T1000 (cell line): ENCODE measurements around the gene DIS3L2.
"Not testable (repeated sequence)": the region's sequence is repeated elsewhere in the genome, so short reads cannot be mapped to it uniquely, and the experiment has no call there.

Experiments used
- DNase-seq: peaks from one replicate; lab custom pipeline; 2025; ENCODE audit warnings: mixed read lengths; lab: John Stamatoyannopoulos, UW

DIS3L2 gene

DNA sequence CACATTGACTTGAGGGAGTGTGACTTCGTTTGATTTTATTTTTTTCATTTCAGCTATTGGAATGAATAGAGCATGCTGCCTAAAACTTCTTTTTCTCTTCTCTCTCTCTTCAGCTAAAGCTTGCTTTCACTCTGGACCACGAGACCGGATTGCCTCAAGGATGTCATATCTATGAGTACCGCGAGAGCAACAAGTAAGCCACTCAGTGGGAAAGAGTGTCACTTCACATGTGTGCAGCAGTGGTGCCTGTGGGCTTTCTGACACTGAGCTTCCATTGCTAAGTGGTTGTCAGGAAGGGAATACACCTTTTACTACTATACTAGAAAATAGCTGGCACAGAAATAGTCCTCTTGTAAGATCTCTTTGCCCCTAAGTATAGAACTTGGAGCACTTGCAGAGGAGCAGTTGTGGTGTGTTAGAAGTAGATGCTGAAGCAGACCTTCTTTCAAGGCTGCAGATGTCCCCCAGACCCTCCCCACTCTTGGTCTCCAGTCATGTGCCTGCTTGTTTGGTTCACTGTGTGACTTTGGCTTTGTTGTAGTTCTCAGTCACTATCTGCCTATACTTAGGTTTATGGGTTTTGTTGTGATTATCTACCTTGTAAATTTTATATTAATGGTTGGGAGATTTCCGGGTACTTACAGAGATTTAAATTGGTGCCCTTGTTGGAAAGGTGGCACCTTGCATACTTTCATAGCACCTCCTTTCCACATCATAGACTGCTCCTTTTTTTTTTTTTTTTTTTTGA lies 338.6 kb downstream of the DIS3L2 start:
- DNase-seq = no peak

DNA sequence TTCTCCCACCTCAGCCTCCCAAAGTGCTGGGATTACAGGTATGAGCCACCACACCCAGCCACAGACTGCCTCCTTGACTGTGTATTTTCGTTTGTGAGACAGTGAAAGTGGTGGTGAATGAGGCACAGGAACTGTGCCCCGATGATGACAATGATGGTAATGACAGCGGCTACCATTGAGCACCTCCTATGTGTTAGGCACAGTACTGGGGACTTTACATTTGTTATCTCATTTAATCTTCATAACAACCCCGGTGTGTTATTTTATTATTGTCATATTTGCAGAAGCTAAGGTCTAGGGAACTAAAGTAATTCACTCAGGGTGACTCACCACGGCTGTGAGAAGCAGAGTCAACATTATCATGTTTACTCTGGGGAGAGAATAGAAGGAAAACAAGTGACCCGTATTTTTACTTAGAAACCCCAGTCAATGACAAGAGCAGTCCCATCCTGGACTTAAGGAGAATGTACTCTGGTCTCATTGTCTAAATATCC lies 339.4 kb downstream of the DIS3L2 start:
- DNase-seq = no peak

DNA sequence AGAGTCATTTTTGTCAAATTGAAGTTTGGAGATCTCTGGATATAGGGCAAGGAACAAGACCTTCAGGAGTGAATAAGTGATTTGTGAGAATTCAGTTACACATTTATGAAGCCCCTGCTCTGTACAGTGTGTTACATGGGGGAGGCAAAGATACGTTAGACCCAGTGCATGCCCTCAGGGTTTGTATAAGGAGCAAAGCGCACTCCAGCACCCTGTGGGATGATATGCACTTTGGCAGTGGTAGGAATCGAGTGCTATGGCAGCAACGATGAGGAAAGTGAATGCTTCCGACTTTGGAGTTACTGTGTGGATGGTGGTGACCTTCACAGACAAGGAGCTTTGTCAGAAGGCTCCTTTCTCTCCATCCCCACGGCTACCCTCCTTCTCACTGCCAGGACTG lies 342.7 kb downstream of the DIS3L2 start:
- DNase-seq = no peak

DNA sequence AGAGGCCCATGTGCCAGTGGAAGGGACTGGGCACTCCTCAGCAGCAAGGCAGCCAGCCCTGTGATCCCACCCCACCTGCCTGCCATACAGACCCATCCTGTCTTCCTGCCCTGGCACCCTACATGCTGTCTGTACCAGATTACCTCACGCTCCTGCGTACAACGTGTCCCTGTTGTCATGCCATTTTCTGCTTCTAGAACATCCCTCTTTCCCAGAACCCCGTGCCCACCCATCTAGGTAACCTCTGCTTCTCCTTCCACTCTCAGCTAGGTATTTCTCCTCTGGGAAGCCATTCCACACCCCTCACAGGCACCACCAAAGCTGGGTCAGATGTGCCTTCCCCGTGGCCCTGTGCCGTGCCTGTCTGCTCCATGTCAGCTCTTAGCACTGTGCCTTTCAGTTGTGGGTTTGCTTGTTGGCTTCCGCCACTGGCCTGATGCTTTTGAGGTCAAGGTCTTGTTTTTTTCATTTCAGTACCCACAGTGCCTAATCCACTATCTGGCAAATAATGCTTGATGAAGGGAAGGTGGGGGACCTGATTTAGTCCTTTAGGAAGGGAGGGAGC lies 345.3 kb downstream of the DIS3L2 start:
- no peak for DNase-seq

DNA sequence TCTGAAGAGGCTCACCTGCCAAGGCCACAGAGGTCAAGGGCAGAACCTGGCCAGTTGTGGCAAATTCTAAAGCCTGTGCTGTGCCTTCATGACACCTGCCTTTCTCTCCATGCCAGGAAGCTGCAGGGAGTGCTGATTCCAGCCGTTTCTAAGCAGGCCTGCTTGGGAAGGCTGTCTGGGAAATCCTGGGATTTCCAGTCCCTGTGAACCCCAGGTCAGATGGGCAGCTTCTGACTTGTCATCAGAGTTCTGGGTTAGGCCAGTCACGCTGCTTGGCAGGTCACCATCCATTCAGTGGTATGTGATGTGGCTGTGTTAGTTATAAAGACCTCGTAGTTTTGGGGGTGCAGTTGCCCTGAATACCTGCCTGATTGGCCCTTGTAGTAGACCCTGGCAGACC lies 346.3 kb downstream of the DIS3L2 start:
- DNase-seq = no peak

DNA sequence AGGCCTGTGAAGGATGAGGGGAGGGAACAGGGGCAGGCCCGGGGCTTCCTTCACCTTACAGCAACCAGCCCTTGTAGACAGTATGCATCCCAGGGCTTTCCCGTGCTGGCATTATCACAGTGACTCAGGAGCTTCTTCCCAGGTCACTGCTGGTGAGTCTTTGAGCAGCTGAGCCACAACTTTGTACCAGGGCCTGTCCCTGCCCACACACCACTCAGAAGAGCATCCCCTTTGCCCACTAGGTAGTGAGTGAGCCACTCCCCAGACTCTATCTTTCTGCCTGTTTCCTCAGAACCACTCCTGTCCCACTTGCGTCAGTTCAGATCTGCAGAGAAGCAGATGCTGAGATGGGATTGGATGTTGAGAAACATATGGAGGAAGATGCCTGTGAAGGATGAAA lies 347.5 kb downstream of the DIS3L2 start:
- DNase-seq = no peak

DNA sequence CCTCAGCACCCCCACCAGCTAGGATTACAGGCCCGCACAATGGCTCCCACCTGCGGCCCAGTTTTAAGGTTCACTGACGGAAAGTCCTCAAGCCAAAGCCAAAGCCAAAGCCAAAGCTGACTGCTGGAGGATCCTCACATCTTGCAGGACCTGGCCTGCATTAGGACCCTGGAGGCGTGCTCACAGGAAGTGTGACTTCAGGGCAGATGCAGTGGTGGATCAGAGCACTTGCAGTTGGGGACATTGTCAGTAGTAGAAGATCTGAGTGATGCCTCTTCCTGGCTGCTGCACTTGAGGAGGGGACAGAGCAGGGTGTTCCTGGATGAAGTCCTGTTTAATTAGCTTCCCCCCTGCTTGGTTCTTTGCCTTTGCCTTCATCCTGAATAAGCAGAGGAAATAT lies 348.1 kb downstream of the DIS3L2 start:
- DNase-seq = no peak

DNA sequence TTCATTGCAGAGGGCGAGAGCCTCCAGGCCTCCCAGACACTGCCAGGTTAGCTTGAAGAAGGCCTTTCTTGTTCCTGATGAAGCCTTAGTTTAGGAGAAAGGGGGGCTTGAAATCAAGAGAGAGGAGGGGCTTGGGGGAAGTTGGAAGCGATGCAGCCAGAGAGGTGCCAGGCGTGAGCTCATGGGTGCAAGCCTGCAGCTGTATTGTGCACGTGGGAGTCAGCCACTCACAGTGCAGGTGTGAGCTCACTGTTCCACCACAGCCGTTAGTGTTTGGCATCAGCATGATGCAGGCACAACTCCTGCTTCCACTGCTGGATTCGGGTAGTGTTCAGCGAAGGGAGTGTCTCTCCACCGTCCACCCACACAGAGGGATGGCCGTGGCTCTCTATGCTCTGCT lies 348.6 kb downstream of the DIS3L2 start:
- no peak for DNase-seq

DNA sequence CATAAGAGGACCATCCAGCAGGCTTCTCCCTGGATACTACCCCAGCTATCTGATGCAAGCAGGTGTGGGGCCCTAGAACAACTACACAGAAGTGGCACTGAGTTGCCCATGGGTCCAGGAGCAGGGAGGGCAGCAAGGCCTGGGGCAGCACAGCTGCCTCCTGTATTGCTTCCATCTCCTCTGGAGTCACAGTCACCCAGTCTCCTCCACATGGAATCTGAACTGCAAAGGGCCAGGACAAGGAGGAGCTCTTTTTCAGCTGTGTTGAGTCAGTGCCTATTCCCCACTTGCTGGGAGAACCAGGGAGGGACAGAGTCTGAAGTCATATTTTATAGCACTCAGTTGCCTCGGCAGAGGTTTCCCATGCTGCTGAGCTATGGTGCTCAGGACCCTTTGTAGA lies 349.2 kb downstream of the DIS3L2 start:
- DNase-seq = no peak

DNA sequence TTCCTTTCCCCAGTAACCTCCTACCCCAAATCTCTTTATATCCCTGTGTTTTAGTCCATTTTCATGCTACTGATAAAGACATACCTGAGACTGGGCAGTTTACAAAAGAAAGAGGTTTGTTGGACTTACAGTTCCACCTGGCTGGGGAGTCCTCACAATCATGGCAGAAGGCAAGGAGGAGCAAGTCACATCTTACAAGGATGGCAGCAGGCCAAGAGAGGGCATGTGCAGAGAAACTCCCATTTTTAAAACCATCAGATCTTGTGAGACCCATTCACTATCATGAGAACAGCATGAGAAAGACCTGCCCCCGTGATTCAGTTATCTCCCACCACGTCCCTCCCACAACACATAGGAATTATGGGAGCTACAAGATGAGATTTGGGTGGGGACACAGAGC lies 352.1 kb downstream of the DIS3L2 start:
- not testable (repeated sequence) for DNase-seq

DNA sequence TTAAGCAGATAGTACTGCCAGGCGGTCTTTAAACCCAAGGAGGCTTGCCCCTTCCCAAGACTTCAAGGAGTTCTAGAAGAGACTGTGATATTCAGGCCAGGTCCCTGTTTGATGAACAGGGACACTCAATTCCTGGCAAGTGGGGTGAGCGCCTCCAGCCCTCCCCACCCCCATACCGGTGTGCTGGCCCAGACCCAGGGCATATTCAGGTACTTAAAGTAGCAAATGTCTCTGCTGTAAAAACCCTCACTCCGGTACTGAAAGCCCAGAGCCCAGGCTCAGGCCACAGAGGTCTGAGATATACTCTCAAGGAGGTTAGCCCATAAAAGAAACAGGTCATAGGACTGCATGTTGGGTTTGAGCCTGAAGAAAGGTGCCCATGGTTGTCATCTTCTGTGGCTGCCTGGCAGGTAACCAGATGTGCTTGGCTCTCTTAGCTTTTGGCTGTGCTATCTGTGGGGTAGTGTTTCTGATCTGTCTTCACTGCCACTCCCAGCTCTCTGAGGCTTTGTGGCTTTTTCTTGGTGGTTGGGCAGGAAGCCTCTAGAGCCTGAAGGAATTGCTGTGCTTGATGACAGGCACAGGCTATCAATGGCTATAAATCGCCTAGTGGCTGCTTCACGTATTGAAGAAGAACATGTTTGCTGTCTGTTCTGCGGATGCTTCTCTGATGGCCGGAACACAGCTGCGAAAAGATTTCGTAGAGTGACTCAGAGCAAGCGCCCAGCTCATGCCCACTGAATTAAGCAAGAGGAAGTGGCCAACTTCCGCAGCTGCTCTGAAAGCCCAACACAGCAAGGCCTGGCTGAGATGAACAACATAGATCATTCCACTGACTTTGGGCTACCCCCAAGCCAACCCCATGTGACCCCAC lies 353.8 kb downstream of the DIS3L2 start:
- no peak for DNase-seq

DNA sequence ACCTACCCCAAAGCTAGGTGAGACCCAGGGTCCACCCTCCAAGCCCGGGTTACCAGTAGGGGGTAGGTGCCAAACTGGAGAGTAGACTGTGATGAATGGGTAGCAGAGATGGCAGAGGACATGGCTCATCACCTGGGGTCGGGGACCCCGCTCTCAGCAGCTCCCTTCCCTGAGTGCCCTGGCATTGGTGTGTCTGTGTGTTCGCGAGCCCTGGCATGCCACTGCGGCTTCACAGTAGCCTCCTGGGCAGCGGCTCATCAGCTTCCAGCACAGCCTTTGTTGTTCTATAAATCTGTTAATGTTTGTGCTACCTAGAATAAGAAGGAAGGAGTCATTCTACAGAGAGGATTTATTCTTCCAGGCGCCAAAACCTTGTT lies 354.4 kb downstream of the DIS3L2 start:
- DNase-seq = no peak

DNA sequence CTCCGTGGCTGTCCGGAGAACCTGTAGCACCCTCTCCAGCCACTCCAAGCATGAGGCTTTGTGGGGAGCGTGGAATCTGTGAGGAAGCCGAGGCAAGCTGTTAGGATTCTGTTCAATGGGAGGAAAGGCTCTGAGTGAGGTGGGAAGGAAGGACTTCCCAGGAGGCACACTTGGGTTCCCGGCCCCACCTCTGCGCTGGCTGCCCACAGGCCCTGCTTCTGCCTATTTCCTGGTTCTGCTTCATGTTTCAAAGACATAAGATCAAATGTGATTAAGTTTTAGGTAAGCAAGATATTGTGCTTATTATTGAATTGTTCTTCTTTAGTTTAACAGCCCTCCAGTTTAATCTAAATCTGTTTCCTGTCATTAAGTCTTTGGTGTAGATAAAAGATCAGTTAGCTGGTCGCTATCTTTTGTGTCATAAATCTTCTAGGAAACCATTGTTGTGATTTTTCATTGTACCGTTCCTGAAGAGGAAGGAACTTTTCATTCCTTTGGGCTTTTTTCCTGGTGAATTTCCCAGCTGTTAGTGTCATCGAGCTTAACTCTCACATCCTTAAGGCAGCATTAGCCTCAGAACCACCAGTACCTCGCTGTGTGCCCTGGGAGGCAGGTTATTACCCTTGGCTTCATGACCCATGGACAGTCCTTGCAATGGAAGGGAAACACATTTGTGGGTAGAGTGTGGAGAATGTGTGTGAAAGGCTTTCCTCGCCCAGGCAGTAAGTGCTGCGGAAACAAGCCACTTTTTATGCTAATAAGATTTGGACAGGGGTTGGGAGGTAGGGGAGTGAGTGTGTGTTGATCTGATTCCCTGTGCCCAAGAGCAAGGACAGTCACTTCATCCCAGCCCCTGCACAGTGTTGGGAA lies 355.2 kb downstream of the DIS3L2 start:
- no peak for DNase-seq

DNA sequence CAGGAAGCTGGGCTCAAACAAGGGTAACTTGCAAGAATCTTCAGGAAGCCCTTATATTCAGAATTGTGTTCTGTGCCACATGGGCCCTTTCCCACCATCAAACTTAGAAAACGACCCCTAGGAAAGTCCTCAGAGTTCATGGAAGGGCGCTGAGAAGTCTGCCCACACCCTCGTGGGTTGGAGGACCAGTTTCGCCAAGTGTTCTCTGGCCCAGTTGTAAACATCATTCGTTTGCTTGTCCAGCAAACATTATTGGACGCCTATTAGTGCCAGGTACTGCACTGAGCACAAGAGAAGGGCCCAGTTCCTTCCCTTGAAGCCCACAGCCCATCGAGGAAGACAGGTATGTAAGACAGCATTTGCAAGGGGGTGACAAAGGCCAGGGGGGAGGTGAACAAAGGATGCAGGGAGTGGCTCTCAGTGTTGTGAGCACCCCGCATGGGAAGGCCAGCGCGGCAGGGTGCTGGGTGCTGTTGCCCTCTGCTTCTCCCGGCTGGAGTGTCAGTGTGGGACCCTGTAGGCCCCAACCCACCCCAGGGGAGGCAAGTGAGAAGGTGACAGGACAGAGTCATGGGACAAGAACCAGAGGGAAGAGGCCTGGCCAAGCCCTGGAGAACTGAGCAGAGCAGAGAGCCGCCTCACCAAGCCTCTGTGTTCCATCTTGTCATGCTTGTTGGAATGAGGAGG lies 356.8 kb downstream of the DIS3L2 start:
- no peak for DNase-seq

DNA sequence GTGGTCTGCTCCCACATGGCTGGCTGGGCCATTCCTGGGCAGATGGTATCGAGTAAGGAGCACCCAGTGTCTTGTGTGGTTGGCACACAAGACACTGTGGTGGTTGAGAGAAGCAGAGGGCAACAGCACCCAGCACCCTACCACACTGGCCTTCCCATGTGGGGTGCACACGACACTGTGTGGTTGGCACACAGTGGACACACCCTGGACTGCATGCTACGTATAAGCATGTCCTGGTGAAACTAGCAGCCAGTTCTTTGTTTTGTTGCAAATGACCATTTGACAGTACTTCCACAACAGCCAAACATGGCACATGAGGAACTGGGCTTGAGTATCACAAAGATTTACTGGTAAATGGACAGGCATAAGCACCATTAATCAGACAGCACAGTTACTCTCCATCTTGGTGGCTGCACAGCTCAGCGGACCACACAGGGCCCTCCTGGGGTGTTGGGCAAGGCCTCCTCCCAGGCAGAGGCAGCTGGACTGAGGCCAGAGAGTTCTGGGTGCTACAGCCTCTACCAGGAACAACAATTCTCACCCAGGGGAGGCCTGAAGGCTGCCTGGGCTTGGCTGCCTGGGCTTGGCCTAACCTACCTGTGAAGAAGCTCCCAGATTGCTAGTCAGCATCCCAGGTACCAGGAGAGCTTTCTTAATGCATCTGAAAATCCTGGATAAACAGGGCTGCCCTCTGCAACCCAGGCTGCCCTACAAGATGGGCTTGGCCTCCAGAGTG lies 357.7 kb downstream of the DIS3L2 start:
- no peak for DNase-seq

DNA sequence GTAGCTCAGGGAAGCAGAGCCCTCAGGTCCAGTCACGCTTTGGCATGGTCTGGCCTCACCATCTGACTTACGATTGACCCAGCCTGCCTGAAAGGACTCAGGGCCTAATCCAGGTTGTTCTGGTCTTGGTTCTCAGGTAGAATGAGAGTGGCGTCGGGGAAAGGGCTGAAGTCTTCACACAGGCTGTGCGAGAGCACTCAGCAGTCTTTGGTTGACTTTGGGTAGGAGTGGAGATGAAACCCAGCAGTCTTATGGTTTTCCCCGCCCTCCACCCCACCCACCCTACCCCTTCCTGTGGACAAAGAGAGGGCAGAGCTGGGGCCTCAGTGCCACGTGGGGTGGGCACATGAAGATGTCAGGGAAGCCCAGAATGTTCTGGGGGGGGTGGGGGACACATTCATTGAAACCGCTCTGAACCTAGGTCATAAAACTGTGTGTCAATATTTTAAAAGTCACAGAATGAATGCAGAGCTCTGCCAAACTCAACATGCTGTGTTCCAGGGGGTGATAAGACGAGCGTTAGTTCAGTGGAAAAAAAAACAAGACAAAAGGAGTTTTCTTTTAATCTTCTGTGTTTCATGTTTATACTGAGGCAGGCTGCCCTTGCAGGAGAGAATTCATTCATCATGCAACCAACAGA lies 358.4 kb downstream of the DIS3L2 start:
- no peak for DNase-seq

DNA sequence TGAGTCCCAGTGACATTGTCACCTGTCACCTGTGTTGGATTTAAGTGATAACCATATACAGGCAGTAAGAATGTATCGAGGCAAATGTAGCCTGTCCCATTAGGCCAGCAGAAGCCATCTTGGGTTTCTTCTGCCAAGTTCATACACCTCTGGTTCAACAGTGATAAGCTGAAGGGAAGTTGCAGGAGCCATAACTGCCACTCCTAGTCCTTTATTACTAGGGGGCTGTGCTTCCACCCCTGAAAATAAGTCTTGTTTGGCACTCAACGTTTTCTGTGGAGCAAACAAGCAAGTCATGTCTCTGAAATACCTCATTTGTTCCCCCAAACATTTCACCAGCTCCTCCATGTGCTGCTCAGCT lies 358.9 kb downstream of the DIS3L2 start:
- DNase-seq = no peak

DNA sequence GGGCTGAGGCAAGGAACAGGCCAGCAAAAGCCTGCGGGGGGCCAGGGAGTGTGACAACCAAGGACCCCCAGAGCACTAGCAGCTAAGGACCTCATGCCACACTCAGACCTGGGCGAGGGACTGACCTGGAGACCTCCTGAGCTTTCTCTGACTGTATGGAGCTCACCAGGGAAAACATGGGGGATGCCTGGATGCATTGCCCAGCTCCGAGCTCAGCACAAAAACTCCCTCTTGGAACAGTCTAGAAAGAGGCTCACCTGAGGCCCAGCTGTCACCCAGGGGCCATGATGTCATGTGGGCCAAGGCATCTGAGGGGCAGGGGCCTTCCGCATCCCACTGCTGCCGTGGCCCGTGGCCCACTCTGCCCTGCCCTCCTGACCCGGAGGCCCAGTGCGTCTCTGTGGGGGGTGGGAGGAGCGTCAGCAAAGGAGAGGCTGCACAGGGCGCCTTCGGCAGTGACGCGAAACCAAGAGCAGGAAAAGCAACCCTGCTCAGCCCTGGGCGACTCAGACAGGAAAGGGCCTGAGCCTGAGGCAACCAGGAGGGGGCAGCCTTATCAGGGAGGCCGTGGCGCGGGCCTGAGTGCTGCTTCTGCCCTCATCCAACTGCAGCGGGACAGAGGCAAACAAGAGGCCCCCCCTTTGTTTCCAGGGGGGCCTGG lies 359.8 kb downstream of the DIS3L2 start:
- no peak for DNase-seq

DNA sequence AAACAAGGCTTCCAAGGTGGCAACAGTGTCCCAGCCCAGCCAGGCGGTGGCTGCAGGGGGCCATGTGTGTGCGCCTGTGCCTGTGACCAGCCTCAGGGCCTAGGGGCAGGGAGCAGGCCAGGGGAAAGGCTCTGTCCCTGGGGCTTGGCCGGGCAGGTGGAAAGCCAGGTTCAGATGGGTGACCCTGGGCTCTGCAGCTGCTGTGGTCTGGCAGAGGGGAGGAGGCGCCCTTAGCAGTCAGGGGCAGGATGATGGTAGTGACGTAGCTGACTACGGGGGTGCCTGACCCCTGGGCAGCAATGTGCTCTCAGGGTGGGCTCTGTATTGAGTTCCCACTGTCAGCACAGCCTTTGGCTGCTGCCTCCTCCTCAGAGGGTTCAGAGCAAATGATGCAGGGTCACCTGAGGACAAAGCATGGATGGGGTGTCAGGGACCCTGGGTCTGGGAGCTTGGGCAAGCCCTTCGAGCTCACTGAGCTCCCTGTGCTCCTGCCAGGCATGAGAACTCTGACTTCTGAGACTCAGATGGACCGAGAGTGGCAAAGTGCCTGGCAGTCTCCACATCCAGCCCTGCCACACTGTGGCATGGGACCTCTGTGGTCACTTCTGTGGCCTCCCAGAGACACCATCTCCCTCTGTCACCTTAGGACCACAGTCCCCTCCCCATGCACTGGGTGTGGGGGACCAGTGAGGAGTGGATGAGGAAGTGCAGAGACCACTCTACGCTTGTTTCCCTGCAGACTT lies 360.5 kb downstream of the DIS3L2 start:
- no peak for DNase-seq
